HG03095 (cell line): ENCODE measurements around the gene RCSD1.

Experiments used
- ATAC-seq: cut with Tn5 transposase; IDR thresholded peaks from one replicate; pipeline ENCODE4 v1.9.1; 2021; ENCODE audit warnings: moderate library complexity; ENCODE audit not compliant: unreplicated experiment

Gene RCSD1

DNA sequence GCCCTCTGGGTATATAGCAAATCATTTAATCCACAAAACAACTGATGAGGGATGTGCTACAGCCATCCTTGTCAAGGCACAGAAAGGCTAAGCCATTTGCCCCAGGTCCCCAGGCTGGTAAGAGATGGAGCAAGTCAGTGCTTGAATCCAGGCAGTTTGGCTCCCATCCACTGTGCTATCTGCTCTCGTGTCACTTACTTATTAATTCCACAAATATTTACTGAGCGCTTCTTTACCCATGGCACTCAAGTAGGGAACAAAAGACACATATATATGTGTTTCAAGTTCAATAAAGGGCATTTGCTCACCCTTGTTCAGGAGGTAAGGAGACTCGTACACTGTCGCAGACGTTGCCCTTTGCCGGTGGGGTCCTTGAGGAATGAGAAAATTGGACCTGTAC, 53.2 kb downstream of the RCSD1 start:
- ATAC-seq: no peak

GRCh38 chr1:167683641-167684502, 53.8 kb downstream of the RCSD1 start:
- no peak for ATAC-seq

DNA sequence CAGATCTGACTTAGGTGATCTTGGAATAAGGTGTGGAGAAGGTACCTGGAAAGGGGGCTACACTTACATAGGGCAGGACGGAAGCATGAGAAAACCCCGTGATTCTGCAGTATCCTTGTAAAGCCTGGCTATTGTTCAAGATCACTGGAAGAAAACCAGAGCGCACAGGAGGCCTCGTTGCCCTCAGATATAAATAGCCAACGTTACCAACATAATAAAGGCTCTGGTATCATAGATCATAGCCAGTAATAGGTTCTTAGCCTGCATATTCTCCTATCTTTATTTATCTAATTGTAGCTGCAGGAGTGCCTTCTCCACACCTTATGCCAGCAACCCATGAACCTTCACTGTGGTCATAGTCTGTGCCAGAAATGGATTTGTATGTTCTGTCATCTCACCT, 55.8 kb downstream of the RCSD1 start:
- no peak for ATAC-seq

GRCh38 chr1:167687919-167688519, 58.0 kb downstream of the RCSD1 start:
- no peak for ATAC-seq

DNA sequence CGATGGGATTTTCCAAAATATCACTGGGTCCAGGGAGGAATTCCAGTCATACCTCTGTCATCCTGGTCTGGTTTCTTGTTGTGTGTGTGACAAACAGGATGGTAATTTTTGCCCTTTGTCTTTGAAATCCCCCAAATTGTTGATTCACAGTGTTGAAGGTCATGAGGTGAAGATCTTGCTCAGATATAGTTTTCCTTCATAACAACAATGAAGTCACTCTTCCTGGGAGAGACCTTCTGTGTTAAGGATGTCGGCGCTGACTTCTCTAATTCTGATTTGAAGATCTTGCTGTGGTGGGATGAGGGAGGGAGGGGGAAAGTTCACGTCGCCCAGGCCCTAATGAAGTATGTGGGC, 59.5 kb downstream of the RCSD1 start:
- no peak for ATAC-seq

DNA sequence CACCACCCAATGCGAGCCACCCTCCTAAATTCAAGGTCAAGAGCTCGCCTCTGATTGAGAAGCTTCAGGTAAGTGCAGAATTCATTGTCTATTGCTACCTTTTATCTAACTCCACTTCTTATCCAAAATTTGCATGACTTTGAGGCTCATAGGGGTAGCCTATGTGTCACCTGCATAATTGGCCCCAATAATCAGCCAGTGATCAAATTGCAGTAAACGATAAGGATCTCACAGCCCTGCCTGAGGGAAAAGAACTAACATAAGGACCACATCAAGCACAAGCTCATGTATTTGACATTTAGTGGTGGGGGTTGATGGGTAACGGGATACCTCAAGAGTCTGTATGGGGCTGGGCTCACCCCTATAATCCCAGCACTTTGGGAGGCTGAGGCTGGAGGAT, 60.0 kb downstream of the RCSD1 start:
- no peak for ATAC-seq

DNA sequence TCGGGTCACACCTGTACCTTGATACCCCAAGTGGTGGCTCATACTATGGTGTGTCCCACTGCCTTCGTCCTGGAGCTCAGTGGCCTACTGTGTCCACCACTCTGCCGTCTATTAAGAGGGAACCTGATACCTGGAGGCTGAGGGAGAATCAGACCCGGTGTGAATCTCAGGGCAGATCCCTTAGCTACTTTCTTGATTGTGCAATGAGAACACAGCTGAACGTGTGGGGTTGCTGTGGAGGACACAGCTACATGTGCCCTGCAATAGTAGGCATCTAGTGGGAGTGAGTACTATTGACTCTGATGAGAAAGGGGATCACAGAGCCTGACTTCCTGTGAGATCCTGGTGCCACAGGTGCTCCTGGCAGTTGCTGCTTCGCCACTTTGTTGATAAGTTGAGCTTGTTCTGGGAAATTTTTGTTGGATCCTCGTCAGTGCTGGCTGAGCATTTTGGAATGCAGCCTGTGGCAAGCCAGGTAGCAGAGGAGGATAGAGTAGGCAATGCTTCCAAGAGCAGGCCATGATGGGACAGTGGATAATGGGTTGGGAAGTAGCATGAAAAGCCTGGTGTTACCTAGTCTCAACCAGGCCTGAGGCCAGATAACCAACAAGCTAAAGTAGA, 63.5 kb downstream of the RCSD1 start:
- ATAC-seq: no peak

- ATAC-seq: no peak
Observed at GRCh38 chr1:167694691-167695090, 64.7 kb downstream of the RCSD1 start.

DNA sequence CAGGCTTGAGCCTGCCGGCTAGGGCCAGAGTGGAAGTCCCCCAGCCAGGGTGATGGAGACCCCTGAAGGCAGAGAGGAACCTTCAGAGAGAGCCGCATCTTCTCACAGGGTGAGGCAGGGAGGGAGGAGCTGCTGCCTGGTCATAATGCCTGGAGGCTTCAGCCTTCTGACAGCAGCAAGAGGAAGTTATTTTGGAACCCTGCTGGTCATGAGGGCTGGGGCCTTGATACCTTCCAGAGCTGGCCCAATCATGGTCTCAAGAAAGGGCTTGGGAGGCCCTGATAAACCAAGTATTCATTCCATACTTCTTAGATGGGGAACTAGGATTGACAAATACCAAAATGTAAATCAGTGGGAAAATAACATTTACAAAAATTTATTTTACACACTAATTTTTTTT, 65.1 kb downstream of the RCSD1 start:
- ATAC-seq: no peak

- no peak for ATAC-seq
Observed at GRCh38 chr1:167695756-167696561, 65.9 kb downstream of the RCSD1 start.

GRCh38 chr1:167697667-167698141, 67.7 kb downstream of the RCSD1 start:
- no peak for ATAC-seq

GRCh38 chr1:167698313-167698712, 68.3 kb downstream of the RCSD1 start:
- no peak for ATAC-seq

DNA sequence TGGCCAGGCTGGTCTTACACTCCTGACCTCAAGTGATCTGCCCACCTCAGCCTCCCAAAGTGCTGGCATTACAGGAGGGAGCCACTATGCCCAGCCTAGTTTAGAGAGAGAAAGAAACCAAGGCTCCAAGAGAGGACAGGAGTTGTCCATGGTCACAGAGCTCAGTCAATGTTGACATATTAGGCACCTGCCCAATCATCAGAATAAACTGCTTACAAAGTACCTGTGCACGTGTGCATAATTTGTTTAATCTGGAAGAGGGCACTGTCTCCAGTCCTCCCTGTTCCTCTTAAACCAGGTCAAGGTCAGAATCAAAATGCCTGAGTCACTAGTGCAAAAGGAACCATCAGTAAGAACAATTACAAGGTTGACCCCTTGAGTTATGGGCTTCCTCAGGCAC, 71.5 kb downstream of the RCSD1 start:
- no peak for ATAC-seq

GRCh38 chr1:167703557-167703956, 73.5 kb downstream of the RCSD1 start:
- no peak for ATAC-seq

DNA sequence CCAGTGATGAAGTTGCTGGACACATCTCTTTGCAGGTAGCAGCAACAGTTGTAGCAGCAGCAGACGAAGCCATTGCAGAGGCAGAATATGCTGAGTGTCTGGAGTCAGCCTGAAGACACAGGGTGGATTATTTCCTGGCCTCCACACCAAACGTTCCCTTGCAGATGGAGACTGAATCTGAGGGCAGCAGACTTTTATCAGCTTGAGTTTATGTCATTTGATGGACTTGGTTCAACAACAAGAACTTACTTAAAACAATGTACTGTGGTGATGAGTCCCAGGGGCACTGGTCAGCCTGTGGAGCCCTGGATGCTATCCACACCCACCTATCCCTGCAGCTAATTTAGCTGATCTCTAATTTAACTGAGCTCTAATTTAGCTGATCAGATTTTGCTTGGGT, 74.7 kb downstream of the RCSD1 start:
- ATAC-seq: no peak

- ATAC-seq: no peak
Observed at GRCh38 chr1:167705250-167705649, 75.2 kb downstream of the RCSD1 start.

DNA sequence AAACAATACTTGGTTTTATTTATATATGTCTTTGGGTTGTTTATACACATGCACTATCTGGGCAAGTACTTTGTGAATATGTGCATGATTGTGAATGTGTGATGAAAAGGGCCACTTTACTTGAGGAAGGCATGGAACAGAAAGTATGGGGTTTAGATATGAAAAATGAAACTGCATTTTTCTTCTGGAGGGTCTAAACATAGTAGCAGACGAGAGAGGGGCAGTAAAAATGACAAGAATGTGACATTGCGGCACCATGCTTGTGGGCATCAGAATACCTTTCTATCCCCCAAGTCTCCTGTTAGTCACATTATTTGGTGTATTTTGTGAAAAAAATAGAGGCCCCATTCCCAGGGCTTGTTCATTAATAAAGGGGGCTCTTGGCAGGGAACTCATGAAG, 76.3 kb downstream of the RCSD1 start:
- no peak for ATAC-seq

- peak; percentile 41 for ATAC-seq
Observed at GRCh38 chr1:167706931-167707877, 77.2 kb downstream of the RCSD1 start.

DNA sequence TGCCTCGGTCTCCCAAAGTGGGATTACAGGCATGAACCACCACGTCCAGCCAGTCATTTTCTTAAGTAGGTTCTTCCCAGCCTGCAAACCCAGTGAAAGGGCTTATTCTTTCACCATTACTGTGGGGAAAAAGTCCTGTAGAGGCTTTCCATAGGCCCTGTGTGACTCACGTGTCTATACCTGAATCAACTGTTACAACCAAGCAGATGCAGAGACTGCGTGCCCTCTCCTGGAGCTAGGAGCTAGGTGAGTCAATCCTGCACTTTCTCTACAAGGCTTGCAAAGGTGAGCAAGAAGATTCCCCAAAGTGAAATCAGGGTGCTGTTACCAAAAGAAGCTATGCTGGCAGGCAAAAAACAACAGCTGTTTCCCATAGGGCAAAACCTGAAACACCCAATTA, 77.9 kb downstream of the RCSD1 start:
- no peak for ATAC-seq

DNA sequence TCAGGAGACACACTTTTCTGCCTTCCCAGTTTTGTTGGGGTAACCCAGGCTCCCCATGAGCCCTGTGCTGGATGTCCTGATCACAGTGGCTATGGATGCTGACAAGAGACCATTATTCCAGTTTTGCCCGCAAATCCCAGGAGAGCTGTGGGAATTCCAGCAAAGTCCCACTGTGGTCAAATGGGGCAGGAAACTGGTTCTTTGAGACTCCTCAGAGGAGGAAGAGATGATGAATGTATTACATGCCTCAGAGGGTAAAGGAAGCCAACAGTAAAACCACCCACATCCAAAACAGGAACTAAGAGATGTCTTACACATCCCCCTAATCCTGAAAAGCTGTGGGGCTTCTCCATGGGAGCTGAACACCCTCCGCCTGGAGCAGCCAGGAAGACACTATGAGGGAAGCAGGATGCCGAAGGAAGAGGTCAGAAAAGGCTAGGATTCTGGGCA, 78.9 kb downstream of the RCSD1 start:
- peak; percentile 38 for ATAC-seq
